ENCODE measurements around the gene MEGF6. TPM values are rescaled to one million over a fixed set of nuclear protein-coding genes. Genes with fewer than 3 reads are reported as not detected.
A peak's percentile ranks its signal among the peaks of the same experiment; 100 is the strongest.

The MEGF6 gene
- total RNA-seq, 1 donor from 2014 or later, result 1.7 TPM

- peak overlapping the region; percentile 56 for H3K27ac Mint-ChIP-seq
- H3K4me3 Mint-ChIP-seq (ENCODE audit: low read depth), result peak overlapping the region; percentile 74
- peaks cover 2% of the 10 kb centered on the region for H3K4me1 Mint-ChIP-seq (ENCODE audit: low read depth)
- H3K27me3 Mint-ChIP-seq (ENCODE audit: low read depth), result peaks cover 3% of the 10 kb centered on the region
- H3K36me3 Mint-ChIP-seq (ENCODE audit: low read depth), result no peaks in the 10 kb centered on the region
- intact Hi-C loops (cut with micrococcal nuclease), result no loop called here
- DNase-seq (ENCODE audit: low spot score), result peak; percentile 72
- no peaks in the 10 kb centered on the region for H3K9me3 Mint-ChIP-seq
Observed at GRCh38 chr1:3530926-3531818, 80.1 kb downstream of the MEGF6 start.

DNA sequence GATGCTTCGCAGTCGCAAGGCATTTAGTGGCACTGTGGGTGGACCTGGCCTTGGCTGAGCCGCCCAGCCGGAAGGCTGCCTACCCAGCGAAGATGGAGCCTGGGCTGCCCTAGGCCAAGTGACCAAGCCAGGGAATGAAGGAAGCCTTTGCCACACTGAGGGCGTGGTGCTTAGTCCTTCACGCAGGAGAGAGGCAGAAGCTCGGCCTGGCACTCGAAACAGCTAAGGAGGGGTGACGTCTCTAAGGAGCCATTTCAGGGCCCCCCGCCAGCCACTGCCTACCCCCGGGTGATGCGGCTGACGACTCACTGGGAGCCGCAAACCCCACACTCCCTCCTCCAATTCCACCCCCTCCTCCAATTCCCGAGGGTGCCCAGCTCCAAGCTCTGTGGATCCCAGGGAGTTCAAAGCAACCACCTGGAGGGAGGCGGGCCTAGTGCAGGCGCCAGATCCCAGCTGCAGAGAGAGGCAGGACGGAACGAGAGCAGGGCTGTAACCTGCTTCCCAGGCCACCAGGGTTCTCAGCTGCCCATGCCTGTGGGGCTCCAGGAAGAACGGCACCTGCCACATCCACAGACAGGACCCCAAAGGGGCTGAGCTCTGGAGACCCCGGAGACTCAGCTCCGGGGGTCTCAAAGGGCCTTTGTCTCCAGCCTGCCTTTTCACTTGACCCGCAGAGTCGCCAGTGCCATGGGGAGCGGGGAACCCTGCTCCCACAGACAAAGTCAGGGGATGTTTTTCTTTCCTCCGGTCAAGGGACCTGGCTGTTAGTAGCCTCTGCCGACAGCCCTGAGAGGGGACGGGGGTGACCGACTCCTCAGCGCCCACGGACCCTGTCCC, 81.0 kb downstream of the MEGF6 start:
- no peak for DNase-seq (ENCODE audit: low spot score)
- Mint-ChIP-seq H3K36me3 (ENCODE audit: low read depth) (no peaks in the 10 kb centered on the region), H3K27ac (no peak overlapping the region), H3K4me1 (ENCODE audit: low read depth) (peaks cover 2% of the 10 kb centered on the region), H3K27me3 (ENCODE audit: low read depth) (peaks cover 3% of the 10 kb centered on the region), H3K4me3 (ENCODE audit: low read depth) (peak overlapping the region; percentile 70), H3K9me3 (no peaks in the 10 kb centered on the region)
- intact Hi-C loops (cut with micrococcal nuclease), result no loop called here

DNA sequence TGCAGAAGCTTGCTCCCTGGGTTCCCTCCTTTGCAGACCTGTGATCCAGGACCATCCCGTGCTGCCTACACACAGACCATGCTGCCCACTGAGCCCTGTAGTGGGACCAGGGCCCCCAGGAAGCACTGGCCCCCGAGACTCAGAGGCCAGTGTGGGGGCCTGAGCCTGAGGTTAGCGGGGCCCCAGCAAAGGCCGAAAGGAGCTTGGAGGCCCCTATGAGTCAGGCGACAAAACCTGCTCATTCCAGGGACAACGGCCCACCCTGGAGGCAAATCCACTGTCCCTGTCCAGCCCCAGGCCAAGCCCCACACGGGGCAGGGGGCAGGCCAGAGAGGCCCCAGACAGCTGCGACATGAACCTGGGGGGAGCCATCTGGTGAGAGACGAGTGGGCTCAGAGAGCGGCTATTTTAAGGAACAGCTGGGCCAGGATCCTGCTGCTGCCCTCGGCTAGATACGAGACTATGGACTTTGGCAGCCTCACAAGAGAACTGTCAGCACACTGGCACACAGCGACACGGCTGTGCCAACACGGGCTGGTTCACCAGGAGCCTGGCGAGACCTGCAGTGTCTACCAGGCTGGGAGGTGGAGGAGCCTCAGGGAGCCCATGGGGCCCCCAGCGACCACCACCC, 82.1 kb downstream of the MEGF6 start:
- Mint-ChIP-seq H3K4me3 (ENCODE audit: low read depth) (peak overlapping the region; percentile 21), H3K36me3 (ENCODE audit: low read depth) (no peaks in the 10 kb centered on the region), H3K27me3 (ENCODE audit: low read depth) (peaks cover 3% of the 10 kb centered on the region), H3K27ac (no peak overlapping the region), H3K9me3 (no peaks in the 10 kb centered on the region), H3K4me1 (ENCODE audit: low read depth) (peaks cover 2% of the 10 kb centered on the region)
- no peak for DNase-seq (ENCODE audit: low spot score)
- intact Hi-C loops (cut with micrococcal nuclease), result no loop called here

DNA sequence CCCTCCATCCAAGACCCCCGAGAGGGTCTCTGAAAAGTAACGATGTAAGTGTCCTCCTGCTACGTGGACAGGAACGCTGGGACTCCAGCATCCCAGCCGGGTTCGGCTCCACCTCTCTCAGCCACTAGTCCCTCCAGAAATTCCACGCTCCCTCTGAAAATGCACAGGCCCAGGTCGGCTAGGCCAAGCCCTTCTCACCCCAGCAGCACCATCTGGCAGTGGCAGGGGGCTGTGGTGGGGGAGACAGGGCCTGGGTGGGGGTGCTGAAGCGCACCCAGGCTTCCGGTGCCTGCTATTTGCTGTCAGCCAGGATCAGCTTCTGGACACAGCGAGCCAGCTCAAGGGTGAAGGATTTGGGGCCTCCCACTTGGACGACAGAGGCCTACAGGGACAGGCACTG, 83.5 kb downstream of the MEGF6 start:
- Mint-ChIP-seq H3K9me3 (no peaks in the 10 kb centered on the region), H3K4me3 (ENCODE audit: low read depth) (no peak overlapping the region), H3K36me3 (ENCODE audit: low read depth) (no peaks in the 10 kb centered on the region), H3K4me1 (ENCODE audit: low read depth) (peaks cover 2% of the 10 kb centered on the region), H3K27ac (no peak overlapping the region), H3K27me3 (ENCODE audit: low read depth) (peaks cover 3% of the 10 kb centered on the region)
- intact Hi-C loops (cut with micrococcal nuclease), result no loop called here
- no peak for DNase-seq (ENCODE audit: low spot score)

DNA sequence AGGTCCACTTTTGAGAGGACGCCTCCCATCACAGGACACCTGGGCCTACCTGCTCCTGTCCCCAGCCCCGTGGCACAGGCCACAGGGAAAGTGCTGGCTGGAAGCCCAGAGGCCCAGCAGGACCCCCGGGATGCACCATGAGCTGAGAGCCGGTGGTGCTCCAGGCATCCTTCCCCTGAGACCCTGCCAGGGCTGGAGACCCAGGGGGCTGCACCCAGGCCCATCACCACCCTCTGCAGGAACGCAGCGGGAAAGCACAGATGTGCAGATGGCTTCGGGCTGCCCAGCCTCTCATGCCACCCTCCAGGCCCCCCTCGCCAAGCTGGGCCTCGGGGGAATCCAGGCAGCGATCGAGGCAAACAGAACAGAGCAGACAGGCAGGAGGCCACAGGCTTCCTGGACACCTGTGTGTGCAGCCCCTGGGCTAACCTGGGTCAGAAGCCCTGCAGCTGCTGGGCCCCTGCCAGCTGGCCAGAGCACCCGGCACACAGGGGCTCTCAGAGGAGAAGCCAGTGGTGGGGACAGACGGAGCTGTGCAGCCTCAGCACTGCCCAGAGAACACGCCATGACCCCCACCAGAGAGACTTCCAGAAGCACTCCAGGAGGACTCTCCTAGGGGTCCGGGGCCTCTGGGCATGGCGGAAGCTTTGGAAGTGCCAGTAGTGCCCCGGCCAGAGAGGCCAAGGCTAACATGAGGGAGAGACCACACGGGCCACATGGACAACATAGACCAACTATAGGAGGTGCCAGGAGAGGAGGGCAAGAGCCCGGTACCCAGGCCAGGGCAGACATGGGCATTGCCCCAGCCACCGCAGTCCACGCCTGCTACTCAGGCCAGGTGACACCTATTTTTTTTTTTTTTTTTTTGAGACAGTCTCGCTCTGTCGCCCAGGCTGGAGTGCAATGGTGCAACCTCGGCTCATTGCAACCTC, 85.5 kb downstream of the MEGF6 start:
- H3K27me3 Mint-ChIP-seq (ENCODE audit: low read depth), result no peaks in the 10 kb centered on the region

DNA sequence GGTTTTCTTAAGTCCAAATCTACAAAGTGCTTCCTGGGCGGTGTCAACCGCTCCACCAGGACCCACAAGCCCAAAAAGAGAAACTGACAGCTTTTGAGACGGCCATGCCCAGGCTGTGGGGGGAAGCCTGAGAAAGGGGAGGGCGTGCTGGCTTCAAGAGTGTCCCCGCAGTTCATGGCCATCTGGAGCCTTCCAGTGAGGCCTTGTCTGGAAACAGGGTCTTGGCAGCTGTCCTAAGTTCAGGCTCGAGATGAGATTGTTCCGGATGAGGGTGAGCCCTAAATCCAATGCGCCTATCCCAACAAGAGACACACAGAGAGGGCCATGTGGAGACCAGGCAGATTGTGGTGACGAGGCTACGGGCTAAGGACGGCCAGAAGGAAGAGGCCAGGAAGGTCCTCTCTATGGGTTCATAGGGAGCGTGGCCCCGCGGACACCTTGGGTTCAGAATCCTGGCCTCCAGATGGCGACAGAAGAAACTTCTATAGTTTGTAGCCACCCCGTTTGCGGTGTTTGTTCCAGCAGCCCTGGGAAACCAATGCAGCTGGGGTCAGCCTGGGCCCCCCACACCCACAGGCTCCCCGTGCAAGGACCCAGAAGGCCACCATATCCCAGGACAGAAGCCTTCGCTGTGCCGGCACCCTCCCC, 86.6 kb downstream of the MEGF6 start:
- DNase-seq (ENCODE audit: low spot score), result no peak
- Mint-ChIP-seq H3K36me3 (ENCODE audit: low read depth) (no peaks in the 10 kb centered on the region), H3K27me3 (ENCODE audit: low read depth) (no peaks in the 10 kb centered on the region), H3K4me1 (ENCODE audit: low read depth) (no peaks in the 10 kb centered on the region), H3K9me3 (no peaks in the 10 kb centered on the region), H3K4me3 (ENCODE audit: low read depth) (no peak overlapping the region), H3K27ac (no peak overlapping the region)
- intact Hi-C loops (cut with micrococcal nuclease), result no loop called here

More for the DNA sequence above, 85.5 kb downstream of the MEGF6 start:
- H3K4me3 Mint-ChIP-seq (ENCODE audit: low read depth), result no peak overlapping the region
- no peaks in the 10 kb centered on the region for H3K4me1 Mint-ChIP-seq (ENCODE audit: low read depth)
- no peak overlapping the region for H3K27ac Mint-ChIP-seq
- intact Hi-C loops (cut with micrococcal nuclease), result no loop called here
- H3K9me3 Mint-ChIP-seq, result no peaks in the 10 kb centered on the region
- H3K36me3 Mint-ChIP-seq (ENCODE audit: low read depth), result no peaks in the 10 kb centered on the region
- no peak for DNase-seq (ENCODE audit: low spot score)

DNA sequence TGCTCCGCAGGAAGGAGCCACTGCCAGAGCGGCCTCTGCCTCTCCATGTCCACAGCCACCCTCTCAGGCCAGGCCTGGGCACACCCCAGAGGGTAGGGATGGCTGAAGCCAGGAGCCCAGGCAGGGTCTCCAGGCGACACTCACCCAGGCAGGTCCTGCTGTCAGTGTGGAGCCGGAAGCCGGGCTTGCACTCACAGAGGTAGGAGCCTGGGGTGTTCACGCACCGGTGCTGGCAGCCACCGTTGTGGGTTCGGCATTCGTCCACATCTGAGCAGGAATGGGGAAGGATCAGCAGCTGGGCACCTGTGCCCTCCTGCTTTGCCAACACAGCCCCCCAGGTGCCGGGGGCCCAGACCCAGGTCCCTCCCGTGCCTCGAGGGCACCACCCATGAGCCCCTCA, 87.3 kb downstream of the MEGF6 start:
- no peaks in the 10 kb centered on the region for H3K9me3 Mint-ChIP-seq
- no peak overlapping the region for H3K4me3 Mint-ChIP-seq (ENCODE audit: low read depth)
- H3K36me3 Mint-ChIP-seq (ENCODE audit: low read depth), result no peaks in the 10 kb centered on the region
- no peak overlapping the region for H3K27ac Mint-ChIP-seq
- intact Hi-C loops (cut with micrococcal nuclease), result no loop called here
- no peaks in the 10 kb centered on the region for H3K4me1 Mint-ChIP-seq (ENCODE audit: low read depth)
- H3K27me3 Mint-ChIP-seq (ENCODE audit: low read depth), result no peaks in the 10 kb centered on the region
- no peak for DNase-seq (ENCODE audit: low spot score)

DNA sequence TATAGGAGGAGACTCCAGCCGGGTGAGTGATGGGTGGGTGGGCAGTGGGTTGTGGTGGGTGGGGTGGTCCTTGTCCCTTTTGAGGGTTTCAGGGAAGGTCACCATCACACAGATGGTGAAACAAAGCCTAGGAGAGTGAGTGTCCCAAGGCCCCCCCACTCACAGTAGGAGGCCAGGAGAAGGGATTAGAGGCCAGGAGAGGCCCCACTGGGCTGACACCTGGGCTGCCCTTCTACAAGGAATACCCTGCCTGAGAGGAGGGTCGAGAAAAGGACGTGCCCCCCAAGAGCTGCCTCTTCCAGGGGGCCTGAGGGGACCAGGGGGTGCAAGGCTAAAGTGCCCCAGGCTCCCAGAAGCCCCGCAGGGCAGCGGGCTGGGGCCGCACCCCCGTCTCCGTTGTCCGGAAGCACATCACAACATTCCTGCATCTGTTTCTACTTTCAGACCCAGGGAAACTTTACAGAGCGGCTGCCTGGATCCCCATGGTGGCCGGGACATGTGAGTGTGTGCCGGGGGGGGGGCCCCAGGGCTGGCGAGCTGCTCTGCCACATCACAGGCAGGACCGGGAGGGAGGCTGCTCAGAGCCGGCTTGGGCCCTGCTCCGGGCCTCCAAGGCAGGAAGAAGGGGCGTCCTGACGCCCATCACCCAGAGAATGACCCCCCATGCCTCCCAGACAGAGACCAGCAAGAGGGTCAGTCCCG, 88.6 kb downstream of the MEGF6 start:
- no peaks in the 10 kb centered on the region for H3K27me3 Mint-ChIP-seq (ENCODE audit: low read depth)
- no peak overlapping the region for H3K27ac Mint-ChIP-seq
- DNase-seq (ENCODE audit: low spot score), result no peak
- H3K4me1 Mint-ChIP-seq (ENCODE audit: low read depth), result no peaks in the 10 kb centered on the region
- H3K36me3 Mint-ChIP-seq (ENCODE audit: low read depth), result no peaks in the 10 kb centered on the region
- H3K4me3 Mint-ChIP-seq (ENCODE audit: low read depth), result no peak overlapping the region
- H3K9me3 Mint-ChIP-seq, result no peaks in the 10 kb centered on the region
- intact Hi-C loops (cut with micrococcal nuclease), result no loop called here

DNA sequence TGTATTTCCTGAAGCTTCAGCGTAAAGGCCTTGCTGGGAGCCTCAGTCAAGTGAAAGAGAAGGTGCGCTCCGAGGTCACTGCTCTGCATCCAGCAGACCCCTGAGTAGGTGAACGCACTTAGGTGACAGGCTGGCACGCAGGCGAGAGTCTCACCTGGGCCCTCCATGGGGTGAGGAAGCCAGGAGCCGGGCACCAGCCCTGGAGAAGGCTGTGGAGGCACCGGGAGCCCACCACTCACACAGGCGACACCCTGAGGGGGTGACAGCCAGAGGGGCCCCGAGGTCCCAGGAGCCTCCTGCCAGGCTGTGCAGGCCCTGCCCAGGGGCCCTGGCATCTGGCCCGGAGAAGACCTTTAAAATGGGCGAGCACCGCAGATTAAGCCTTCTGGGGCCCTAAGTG, 89.2 kb downstream of the MEGF6 start:
- Mint-ChIP-seq H3K4me1 (ENCODE audit: low read depth) (no peaks in the 10 kb centered on the region), H3K4me3 (ENCODE audit: low read depth) (no peak overlapping the region), H3K27ac (no peak overlapping the region), H3K36me3 (ENCODE audit: low read depth) (no peaks in the 10 kb centered on the region), H3K9me3 (no peaks in the 10 kb centered on the region), H3K27me3 (ENCODE audit: low read depth) (no peaks in the 10 kb centered on the region)
- no peak for DNase-seq (ENCODE audit: low spot score)
- intact Hi-C loops (cut with micrococcal nuclease), result no loop called here

DNA sequence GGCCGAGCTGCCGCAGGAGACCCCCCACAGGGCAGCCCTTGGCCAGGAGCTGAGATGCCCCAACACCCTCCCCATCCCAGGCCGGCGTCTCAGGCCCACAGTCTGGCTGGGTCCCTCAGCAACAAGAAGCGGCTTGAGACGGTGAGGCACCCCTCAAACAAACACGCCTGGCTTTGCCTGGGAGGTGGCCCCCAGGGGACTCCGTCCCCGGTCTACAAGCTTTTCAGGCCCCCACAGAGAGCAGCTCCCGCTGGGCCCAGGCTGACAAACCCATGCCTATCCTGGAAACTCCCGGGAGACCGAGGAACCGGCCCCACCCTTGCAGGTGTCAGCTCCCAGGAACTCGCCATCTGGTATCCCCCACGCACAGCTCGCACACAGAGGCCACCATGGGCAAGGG, 89.9 kb downstream of the MEGF6 start:
- Mint-ChIP-seq H3K27ac (no peak overlapping the region), H3K9me3 (no peaks in the 10 kb centered on the region), H3K4me1 (ENCODE audit: low read depth) (no peaks in the 10 kb centered on the region), H3K27me3 (ENCODE audit: low read depth) (no peaks in the 10 kb centered on the region), H3K4me3 (ENCODE audit: low read depth) (no peak overlapping the region), H3K36me3 (ENCODE audit: low read depth) (no peaks in the 10 kb centered on the region)
- DNase-seq (ENCODE audit: low spot score), result no peak
- intact Hi-C loops (cut with micrococcal nuclease), result no loop called here
